Keratinocyte (primary cell): ENCODE results near the gene ARMH1. TPM values are rescaled to one million over a fixed set of nuclear protein-coding genes. Genes with fewer than 3 reads are reported as not detected.

Experiments used
- DNase-seq: peaks from one replicate; pipeline ENCODE4 v3.0.0-alpha.2; 2011; ENCODE audit warnings: low read depth, missing footprints, low spot score
- FAIRE-seq: peaks from 2 replicates; lab custom pipeline; 2011; peaks lifted over from hg19 to GRCh38; lab: Jason Lieb, UNC
- H2AFZ ChIP-seq: 2 replicates; pipeline ENCODE4 v1.6.0; 2012; ENCODE audit warnings: low read length, control low read depth, inconsistent platforms; ENCODE audit not compliant: control insufficient read depth
- H3K27ac ChIP-seq: 2 replicates; pipeline ENCODE4 v1.5.1; 2011; ENCODE audit warnings: low read length; ENCODE audit not compliant: control insufficient read depth, insufficient read depth
- H3K27me3 ChIP-seq: 3 replicates; pipeline ENCODE4 v1.6.0; 2011; ENCODE audit warnings: low read length; ENCODE audit not compliant: control insufficient read depth, insufficient read depth; ENCODE audit errors: extremely low read depth
- H3K36me3 ChIP-seq, 2 experiments: 2 replicates in 1 of 2; 3 replicates in 1 of 2; pipeline ENCODE4 v1.5.1; 2011; ENCODE audit warnings: low read length in 2 of 2, mild to moderate bottlenecking in 1 of 2; ENCODE audit not compliant: control insufficient read depth in 2 of 2, insufficient read depth in 2 of 2; ENCODE audit errors: extremely low read depth in 1 of 2
- H3K4me1 ChIP-seq: 3 replicates; pipeline ENCODE4 v1.5.1; 2011; ENCODE audit warnings: low read length; ENCODE audit not compliant: control insufficient read depth, insufficient read depth; ENCODE audit errors: extremely low read depth
- H3K4me2 ChIP-seq: 3 replicates; pipeline ENCODE4 v1.6.0; 2011; ENCODE audit warnings: low read depth, low read length; ENCODE audit not compliant: control insufficient read depth, insufficient read depth; ENCODE audit errors: extremely low read depth
- H3K4me3 ChIP-seq, 3 experiments: fragments of 200-600 bp in 1 of 3; sonication (generic) in 1 of 3; 2 replicates in 2 of 3; 3 replicates in 1 of 3; pipeline ENCODE4 v1.5.1; 2011 to 2016; ENCODE audit warnings: low read length in 3 of 3, mild to moderate bottlenecking in 3 of 3, control low read depth in 2 of 3, inconsistent platforms in 1 of 3, low read depth in 1 of 3, mixed read lengths in 1 of 3, mixed run types in 1 of 3, moderate library complexity in 1 of 3; ENCODE audit not compliant: control insufficient read depth in 2 of 3, insufficient read depth in 2 of 3; ENCODE audit errors: extremely low read depth in 1 of 3
- H3K79me2 ChIP-seq: 2 replicates; pipeline ENCODE4 v1.6.0; 2012; ENCODE audit warnings: low read length; ENCODE audit not compliant: control insufficient read depth, insufficient read depth
- H3K9ac ChIP-seq: 3 replicates; pipeline ENCODE4 v1.6.0; 2011; ENCODE audit warnings: low read length; ENCODE audit not compliant: control insufficient read depth, insufficient read depth; ENCODE audit errors: extremely low read depth
- H3K9me1 ChIP-seq: 3 replicates; pipeline ENCODE4 v1.6.0; 2011; ENCODE audit warnings: low read length; ENCODE audit not compliant: control insufficient read depth, insufficient read depth; ENCODE audit errors: extremely low read depth
- H3K9me3 ChIP-seq: 2 replicates; pipeline ENCODE4 v1.5.1; 2012; ENCODE audit warnings: low read depth, low read length; ENCODE audit not compliant: control insufficient read depth
- H4K20me1 ChIP-seq: 3 replicates; pipeline ENCODE4 v1.6.0; 2011; ENCODE audit warnings: low read length; ENCODE audit not compliant: control insufficient read depth, insufficient read depth; ENCODE audit errors: extremely low read depth
- CTCF ChIP-seq, 3 experiments: IDR thresholded peaks in 1 of 3; conservative IDR thresholded peaks in 1 of 3; optimal IDR thresholded peaks in 1 of 3; 2 replicates in 2 of 3; 3 replicates in 1 of 3; pipeline versions ENCODE3 to v1.5.1; 2011; ENCODE audit warnings: low read length in 3 of 3, mild to moderate bottlenecking in 3 of 3, moderate library complexity in 2 of 3, control low read depth in 1 of 3, inconsistent platforms in 1 of 3; ENCODE audit not compliant: insufficient read depth in 2 of 3; ENCODE audit errors: extremely low read depth in 1 of 3
- EZH2 ChIP-seq: IDR thresholded peaks from one replicate; pipeline ENCODE4 v1.6.1; 2012; ENCODE audit warnings: inconsistent platforms, mild to moderate bottlenecking, low read length, moderate library complexity
- dilution Hi-C: fragments of 300-500 bp; cut with MboI; formaldehyde crosslinking; loops from one replicate; pipeline ENCODE4 v1.7.0; 2020; ENCODE audit warnings: low sequenced_read_pairs; ENCODE audit not compliant: extremely low pct_ligation_motif_present
- polyA plus RNA-seq, 5 experiments: library from polyadenylated mRNA; depleted of rRNA in 3 of 5; stranded (reverse) in 3 of 5; stranded (forward) in 1 of 5; unstranded in 1 of 5; fragments of >200 nt; gene quantifications; 1 replicate in 1 of 5; 2 replicates in 3 of 5; 3 replicates in 1 of 5; pipeline versions ENCODE4 v1.2.1 to v1.2.3, GENCODE V29; 2011 to 2012; ENCODE audit warnings: missing spikeins in 2 of 5, low read depth in 1 of 5, low replicate concordance in 1 of 5

The ARMH1 gene
- polyA plus RNA-seq, 1 donor (not counting 4 experiments of a cell fraction or from before 2014, with no cell fraction given): 0.22 TPM

DNA sequence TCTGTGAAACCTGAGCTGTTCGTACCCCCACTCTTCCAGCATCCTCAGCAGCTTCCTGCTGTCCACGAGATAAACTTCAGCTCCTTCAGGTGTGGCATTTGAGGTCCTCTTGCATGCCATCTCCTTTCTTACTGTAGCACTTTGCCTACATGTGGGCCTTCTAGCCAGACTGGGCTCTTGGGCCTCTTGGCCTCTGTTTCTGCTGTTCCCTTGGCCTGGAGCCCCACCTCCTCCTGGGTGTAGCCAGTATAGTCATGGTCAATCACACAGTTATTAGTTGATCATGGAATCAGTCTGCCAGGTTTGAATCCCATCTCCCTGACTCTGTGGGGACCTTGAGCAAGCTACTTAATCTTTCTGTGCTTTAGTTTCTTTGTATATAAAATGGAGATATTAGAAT, 26.6 kb upstream of the ARMH1 start:
- H3K27ac ChIP-seq: no peak overlapping the region
- dilution Hi-C loops: no loop called here
- peaks cover 3% of the 10 kb centered on the region for H4K20me1 ChIP-seq
- DNase-seq (no peak), FAIRE-seq (no peak)
- no peaks in the 10 kb centered on the region for H3K79me2 ChIP-seq
- no peaks in the 10 kb centered on the region for H3K9me3 ChIP-seq
- H3K4me3 ChIP-seq: no peak overlapping the region
- no peak overlapping the region for H3K9ac ChIP-seq
- no peak overlapping the region for H2AFZ ChIP-seq
- H3K36me3 ChIP-seq: peaks cover 29 to 49% of the 10 kb centered on the region in 2 experiments
- H3K4me1 ChIP-seq: peaks cover 9% of the 10 kb centered on the region
- H3K9me1 ChIP-seq: no peaks in the 10 kb centered on the region
- TF ChIP-seq CTCF (optimal IDR thresholded peaks at IDR 0.05 in 1 of 3, IDR thresholded peaks at IDR 0.05 in 1 of 3, conservative IDR thresholded peaks at IDR 0.05 in 1 of 3; ENCODE audit: extremely low read depth in 1 of 3, insufficient read depth in 2 of 3, low read length in 3 of 3) (no peak), EZH2 (no peak)
- no peaks in the 10 kb centered on the region for H3K27me3 ChIP-seq
- no peak overlapping the region for H3K4me2 ChIP-seq

GRCh38 chr1:44648529-44649250, 25.8 kb upstream of the ARMH1 start:
- Histone ChIP-seq H3K36me3 (peaks cover 26 to 48% of the 10 kb centered on the region in 2 experiments), H3K27me3 (no peaks in the 10 kb centered on the region), H3K9me1 (no peaks in the 10 kb centered on the region), H2AFZ (no peak overlapping the region), H4K20me1 (peaks cover 3% of the 10 kb centered on the region), H3K4me2 (no peak overlapping the region), H3K9me3 (no peaks in the 10 kb centered on the region), H3K4me1 (peaks cover 9% of the 10 kb centered on the region), H3K4me3 (no peak overlapping the region), H3K27ac (no peak overlapping the region), H3K79me2 (no peaks in the 10 kb centered on the region), H3K9ac (no peak overlapping the region)
- no peak for DNase-seq
- FAIRE-seq: no peak
- dilution Hi-C loops: no loop called here
- TF ChIP-seq CTCF (optimal IDR thresholded peaks at IDR 0.05 in 1 of 3, IDR thresholded peaks at IDR 0.05 in 1 of 3, conservative IDR thresholded peaks at IDR 0.05 in 1 of 3; ENCODE audit: extremely low read depth in 1 of 3, insufficient read depth in 2 of 3, low read length in 3 of 3) (no peak), EZH2 (no peak)
